Measurements from ENCODE around the gene ATOH1. TPM values are rescaled to one million over a fixed set of nuclear protein-coding genes. Genes with fewer than 3 reads are reported as not detected.

The ATOH1 gene
- not detected for total RNA-seq
- polyA plus RNA-seq = not detected
- long read RNA-seq, donor 1 = 0 reads
- long read RNA-seq, donor 2, partial matches to known transcripts = 0 of 1 reads
- long read RNA-seq, donor 2, other reads (novel, unspliced or antisense) = 0 of 1 reads
- long read RNA-seq, donor 3 = 0 reads
- long read RNA-seq, donor 4 = 0 reads
- long read RNA-seq, donor 5 = 0 reads
- long read RNA-seq, donor 6 = 0 reads
- long read RNA-seq, donor 7 = 0 reads
- long read RNA-seq, donor 8 = 0 reads
- long read RNA-seq, donor 9 = 0 reads
- long read RNA-seq, donor 10 = 0 reads

GRCh38 chr4:93828332-93828994, at the start of gene ATOH1:
Gene ATOH1, plus strand, starts transcription at chr4:93828753. Its CDS starts 174 bp downstream, at chr4:93828927.
- WGBS, 4 donors = 1 to 2% (median 2%) methylated on average over 41 to 46 of the region's 46 CpGs
- peaks cover 17 to 22% of the 10 kb centered on the region in 2 donors for H3K4me1 ChIP-seq (replicated peaks in 1 of 2)

DNA sequence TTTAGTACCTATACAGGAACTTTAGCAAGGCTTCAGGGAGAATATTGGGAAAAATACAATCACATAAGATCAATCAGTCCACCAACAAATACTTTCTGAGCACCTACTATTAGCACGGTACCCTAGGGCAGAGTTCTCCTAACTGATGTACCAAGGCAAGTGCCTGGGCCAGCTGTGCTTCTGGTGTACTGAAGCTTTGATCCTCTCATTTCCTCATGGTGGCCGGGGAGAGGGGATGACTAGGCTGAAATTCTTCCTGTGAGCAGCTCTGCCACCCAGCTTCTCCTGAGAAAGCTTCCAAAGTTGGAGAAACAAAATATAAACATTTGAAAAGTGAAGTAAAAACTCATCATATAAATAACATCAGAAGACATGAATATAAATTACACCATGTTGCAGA, 49.3 kb upstream of the ATOH1 start:
- TF ChIP-seq, protein P1, sequence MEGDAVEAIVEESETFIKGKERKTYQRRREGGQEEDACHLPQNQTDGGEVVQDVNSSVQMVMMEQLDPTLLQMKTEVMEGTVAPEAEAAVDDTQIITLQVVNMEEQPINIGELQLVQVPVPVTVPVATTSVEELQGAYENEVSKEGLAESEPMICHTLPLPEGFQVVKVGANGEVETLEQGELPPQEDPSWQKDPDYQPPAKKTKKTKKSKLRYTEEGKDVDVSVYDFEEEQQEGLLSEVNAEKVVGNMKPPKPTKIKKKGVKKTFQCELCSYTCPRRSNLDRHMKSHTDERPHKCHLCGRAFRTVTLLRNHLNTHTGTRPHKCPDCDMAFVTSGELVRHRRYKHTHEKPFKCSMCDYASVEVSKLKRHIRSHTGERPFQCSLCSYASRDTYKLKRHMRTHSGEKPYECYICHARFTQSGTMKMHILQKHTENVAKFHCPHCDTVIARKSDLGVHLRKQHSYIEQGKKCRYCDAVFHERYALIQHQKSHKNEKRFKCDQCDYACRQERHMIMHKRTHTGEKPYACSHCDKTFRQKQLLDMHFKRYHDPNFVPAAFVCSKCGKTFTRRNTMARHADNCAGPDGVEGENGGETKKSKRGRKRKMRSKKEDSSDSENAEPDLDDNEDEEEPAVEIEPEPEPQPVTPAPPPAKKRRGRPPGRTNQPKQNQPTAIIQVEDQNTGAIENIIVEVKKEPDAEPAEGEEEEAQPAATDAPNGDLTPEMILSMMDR (IDR thresholded peaks at IDR 0.05) = no peak
- TF ChIP-seq POLR2A (IDR thresholded peaks at IDR 0.05) = no peak
- Histone ChIP-seq H3K36me3 (replicated peaks in 1 of 2) (no peaks in the 10 kb centered on the region), H3K4me1 (replicated peaks in 1 of 2) (no peaks in the 10 kb centered on the region), H3K4me3 (no peak overlapping the region), H3K27ac (no peak overlapping the region), H3K27me3 (no peaks in the 10 kb centered on the region), H3K9me3 (replicated peaks in 1 of 3) (no peaks in the 10 kb centered on the region)
- intact Hi-C loops (cut with DNase I) = no loop called here
- WGBS, 4 donors = 68 to 75% (median 71%) methylated on average over 2 of the region's 2 CpGs
- DNase-seq = no peak

More at GRCh38 chr4:93828332-93828994, at the start of gene ATOH1:
- H3K27ac ChIP-seq = no peak within 1 kb of the TSS
- no peaks in the 10 kb centered on the region for H3K9me3 ChIP-seq (replicated peaks in 1 of 3)
- H3K27me3 ChIP-seq = peaks cover 70% of the 10 kb centered on the region
- peak within 1 kb of the TSS in 2 of 4 donors; percentile 5 to 36 for H3K4me3 ChIP-seq
- no peaks in the 10 kb centered on the region for H3K36me3 ChIP-seq (replicated peaks in 1 of 2)
- intact Hi-C loops (cut with DNase I) = no loop called here
- peak in 5 of 7 donors; percentile 30 to 37 (median 34) for DNase-seq
- no peak for TF ChIP-seq POLR2A (IDR thresholded peaks at IDR 0.05)
- TF ChIP-seq, protein P1 (IDR thresholded peaks at IDR 0.05) = no peak

DNA sequence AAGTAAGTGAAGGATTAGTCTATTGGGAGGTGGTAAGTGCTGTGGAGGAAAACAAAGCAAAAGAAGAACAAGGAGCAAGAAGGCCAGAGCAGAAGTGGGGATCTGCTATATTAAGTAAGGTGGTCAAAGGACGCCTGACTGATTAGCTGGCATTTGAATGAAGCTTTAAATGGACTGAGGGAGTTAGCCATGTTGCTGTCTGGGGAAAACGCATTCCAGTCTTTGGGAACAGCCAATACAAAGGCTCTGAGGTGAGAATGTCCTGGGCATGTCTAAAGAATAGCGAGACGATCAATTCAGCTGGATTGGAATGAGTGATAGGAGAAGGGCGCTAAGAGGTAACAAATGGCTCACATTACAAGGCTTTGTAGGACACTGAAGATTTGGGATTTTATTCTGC, 48.5 kb upstream of the ATOH1 start:
- Histone ChIP-seq H3K4me3 (no peak overlapping the region), H3K4me1 (replicated peaks in 1 of 2) (no peaks in the 10 kb centered on the region), H3K27me3 (no peaks in the 10 kb centered on the region), H3K9me3 (replicated peaks in 1 of 3) (no peaks in the 10 kb centered on the region), H3K27ac (no peak overlapping the region), H3K36me3 (replicated peaks in 1 of 2) (no peaks in the 10 kb centered on the region)
- TF ChIP-seq, protein P1 (IDR thresholded peaks at IDR 0.05) = no peak
- no peak for TF ChIP-seq POLR2A (IDR thresholded peaks at IDR 0.05)
- intact Hi-C loops (cut with DNase I) = no loop called here
- no peak for DNase-seq
- 82 to 91% (median 88%) methylated on average over 5 of the region's 5 CpGs for WGBS, 4 donors

- no peaks in the 10 kb centered on the region for H3K36me3 ChIP-seq (replicated peaks in 1 of 2)
- no peak overlapping the region for H3K4me3 ChIP-seq
- intact Hi-C loops (cut with DNase I) = no loop called here
- whole genome bisulfite sequencing, 4 donors = 83 to 93% (median 91%) methylated on average over 6 to 9 of the region's 9 CpGs
- H3K4me1 ChIP-seq (replicated peaks in 1 of 2) = no peaks in the 10 kb centered on the region
- no peaks in the 10 kb centered on the region for H3K9me3 ChIP-seq (replicated peaks in 1 of 3)
- no peaks in the 10 kb centered on the region for H3K27me3 ChIP-seq
- TF ChIP-seq, protein P1 (IDR thresholded peaks at IDR 0.05) = no peak
- no peak for TF ChIP-seq POLR2A (IDR thresholded peaks at IDR 0.05)
- no peak overlapping the region for H3K27ac ChIP-seq
- DNase-seq = no peak
Observed at GRCh38 chr4:93781198-93781597, 47.4 kb upstream of the ATOH1 start.
